ENCODE results near the gene TUBGCP2.

TUBGCP2 gene

DNA sequence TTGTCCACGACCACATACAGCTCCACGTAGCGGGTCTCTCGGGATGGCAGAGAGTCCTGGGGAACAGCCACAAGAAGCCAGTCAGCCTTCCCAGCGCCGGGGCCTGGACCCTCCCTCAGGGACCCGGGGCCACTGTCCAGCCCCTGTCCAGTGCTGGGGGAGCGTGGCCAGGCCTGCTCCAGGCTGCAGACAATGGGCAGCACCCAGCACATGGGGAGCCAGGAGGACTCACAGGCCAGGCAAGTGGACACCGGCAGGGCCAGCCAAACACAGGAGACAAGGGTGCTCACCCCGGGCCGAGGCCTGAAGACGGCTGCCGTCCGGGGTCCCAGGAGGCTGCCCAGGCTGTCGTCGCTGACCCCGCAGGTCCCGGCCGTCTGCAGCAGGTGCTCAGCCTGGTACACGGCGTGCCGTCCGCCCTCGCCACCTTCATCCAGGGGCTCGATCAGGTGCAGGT lies 35.7 kb downstream of the TUBGCP2 start:
- H3K9me3 ChIP-seq (ENCODE audit: insufficient read depth, low read length, severe bottlenecking), result no peaks in the 10 kb centered on the region
- H3K4me2 ChIP-seq (ENCODE audit: insufficient read depth, low read length), result no peak overlapping the region
- no peak for DNase-seq
- H3K9ac ChIP-seq (ENCODE audit: low read depth, low read length), result no peak overlapping the region
- ATAC-seq (ENCODE audit: insufficient read depth, low read depth), result no peak
- H2AFZ ChIP-seq (ENCODE audit: low read depth, low read length), result no peak overlapping the region
- H3K4me3 ChIP-seq (ENCODE audit: low read depth in 1 of 2, low read length in 2 of 2), result no peak overlapping the region
- TF ChIP-seq, protein P1, sequence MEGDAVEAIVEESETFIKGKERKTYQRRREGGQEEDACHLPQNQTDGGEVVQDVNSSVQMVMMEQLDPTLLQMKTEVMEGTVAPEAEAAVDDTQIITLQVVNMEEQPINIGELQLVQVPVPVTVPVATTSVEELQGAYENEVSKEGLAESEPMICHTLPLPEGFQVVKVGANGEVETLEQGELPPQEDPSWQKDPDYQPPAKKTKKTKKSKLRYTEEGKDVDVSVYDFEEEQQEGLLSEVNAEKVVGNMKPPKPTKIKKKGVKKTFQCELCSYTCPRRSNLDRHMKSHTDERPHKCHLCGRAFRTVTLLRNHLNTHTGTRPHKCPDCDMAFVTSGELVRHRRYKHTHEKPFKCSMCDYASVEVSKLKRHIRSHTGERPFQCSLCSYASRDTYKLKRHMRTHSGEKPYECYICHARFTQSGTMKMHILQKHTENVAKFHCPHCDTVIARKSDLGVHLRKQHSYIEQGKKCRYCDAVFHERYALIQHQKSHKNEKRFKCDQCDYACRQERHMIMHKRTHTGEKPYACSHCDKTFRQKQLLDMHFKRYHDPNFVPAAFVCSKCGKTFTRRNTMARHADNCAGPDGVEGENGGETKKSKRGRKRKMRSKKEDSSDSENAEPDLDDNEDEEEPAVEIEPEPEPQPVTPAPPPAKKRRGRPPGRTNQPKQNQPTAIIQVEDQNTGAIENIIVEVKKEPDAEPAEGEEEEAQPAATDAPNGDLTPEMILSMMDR (IDR thresholded peaks at IDR 0.05; ENCODE audit: borderline replicate concordance, extremely low read depth, low read length, poor library complexity, severe bottlenecking), result no peak
- no peak for TF ChIP-seq EZH2 (IDR thresholded peaks at IDR 0.05; ENCODE audit: borderline replicate concordance, low read depth, low read length, severe bottlenecking)
- H3K36me3 ChIP-seq (ENCODE audit: insufficient read depth, low read length), result peaks cover 20% of the 10 kb centered on the region
- peaks cover 2% of the 10 kb centered on the region; the same call in 1 of the 2 replicates for H4K20me1 ChIP-seq (ENCODE audit: insufficient read depth, low read length)
- no peaks in the 10 kb centered on the region for H3K27me3 ChIP-seq (ENCODE audit: insufficient read depth, low read length, poor library complexity)
- no peaks in the 10 kb centered on the region for H3K79me2 ChIP-seq (ENCODE audit: insufficient read depth, low read length)
- no peaks in the 10 kb centered on the region for H3K4me1 ChIP-seq (ENCODE audit: insufficient read depth, low read length)
- H3K27ac ChIP-seq (ENCODE audit: low read length), result no peak overlapping the region

DNA sequence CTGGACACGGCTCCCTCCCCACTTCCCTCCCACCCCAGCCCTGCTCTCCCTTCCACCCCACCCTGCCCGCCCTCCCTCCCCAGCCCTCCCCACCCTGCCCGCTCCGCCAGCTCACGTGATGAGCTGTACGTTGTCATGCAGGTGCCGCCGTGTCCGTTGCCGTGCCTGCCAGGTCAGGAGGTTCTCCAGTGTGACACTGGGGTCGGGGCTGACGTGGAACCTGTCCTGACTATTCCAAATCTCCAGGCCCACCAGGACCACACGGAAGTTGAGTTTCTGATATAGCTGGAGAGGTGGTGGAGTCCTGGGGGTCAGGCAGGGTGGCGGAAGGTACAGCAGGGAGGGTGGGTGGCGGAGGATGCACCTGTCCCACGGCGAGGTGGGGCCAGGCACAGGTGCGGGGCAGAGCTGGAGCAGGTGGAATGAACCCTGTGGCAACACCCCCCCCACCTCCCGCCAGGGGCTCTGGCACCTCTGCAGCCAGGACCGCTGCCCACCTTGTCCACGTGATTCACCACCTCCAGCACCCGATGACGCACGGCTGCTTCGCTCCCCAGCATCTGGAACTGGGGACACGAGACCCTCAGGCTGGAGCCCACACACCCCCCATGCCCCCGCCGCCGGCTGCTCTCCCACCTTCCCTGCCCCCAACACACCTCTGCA lies 36.2 kb downstream of the TUBGCP2 start:
- Histone ChIP-seq H3K27ac (ENCODE audit: low read length) (no peak overlapping the region), H3K4me2 (ENCODE audit: insufficient read depth, low read length) (no peak overlapping the region), H4K20me1 (ENCODE audit: insufficient read depth, low read length) (no peaks in the 10 kb centered on the region; the same call in 1 of the 2 replicates), H3K79me2 (ENCODE audit: insufficient read depth, low read length) (no peaks in the 10 kb centered on the region), H3K27me3 (ENCODE audit: insufficient read depth, low read length, poor library complexity) (no peaks in the 10 kb centered on the region), H3K4me3 (ENCODE audit: low read depth in 1 of 2, low read length in 2 of 2) (no peak overlapping the region), H3K9ac (ENCODE audit: low read depth, low read length) (no peak overlapping the region), H3K36me3 (ENCODE audit: insufficient read depth, low read length) (peaks cover 20% of the 10 kb centered on the region), H2AFZ (ENCODE audit: low read depth, low read length) (no peak overlapping the region), H3K9me3 (ENCODE audit: insufficient read depth, low read length, severe bottlenecking) (no peaks in the 10 kb centered on the region), H3K4me1 (ENCODE audit: insufficient read depth, low read length) (no peaks in the 10 kb centered on the region)
- DNase-seq (no peak), ATAC-seq (ENCODE audit: insufficient read depth, low read depth) (no peak)
- TF ChIP-seq, protein P1 (IDR thresholded peaks at IDR 0.05; ENCODE audit: borderline replicate concordance, extremely low read depth, low read length, poor library complexity, severe bottlenecking), result no peak
- TF ChIP-seq EZH2 (IDR thresholded peaks at IDR 0.05; ENCODE audit: borderline replicate concordance, low read depth, low read length, severe bottlenecking), result no peak

DNA sequence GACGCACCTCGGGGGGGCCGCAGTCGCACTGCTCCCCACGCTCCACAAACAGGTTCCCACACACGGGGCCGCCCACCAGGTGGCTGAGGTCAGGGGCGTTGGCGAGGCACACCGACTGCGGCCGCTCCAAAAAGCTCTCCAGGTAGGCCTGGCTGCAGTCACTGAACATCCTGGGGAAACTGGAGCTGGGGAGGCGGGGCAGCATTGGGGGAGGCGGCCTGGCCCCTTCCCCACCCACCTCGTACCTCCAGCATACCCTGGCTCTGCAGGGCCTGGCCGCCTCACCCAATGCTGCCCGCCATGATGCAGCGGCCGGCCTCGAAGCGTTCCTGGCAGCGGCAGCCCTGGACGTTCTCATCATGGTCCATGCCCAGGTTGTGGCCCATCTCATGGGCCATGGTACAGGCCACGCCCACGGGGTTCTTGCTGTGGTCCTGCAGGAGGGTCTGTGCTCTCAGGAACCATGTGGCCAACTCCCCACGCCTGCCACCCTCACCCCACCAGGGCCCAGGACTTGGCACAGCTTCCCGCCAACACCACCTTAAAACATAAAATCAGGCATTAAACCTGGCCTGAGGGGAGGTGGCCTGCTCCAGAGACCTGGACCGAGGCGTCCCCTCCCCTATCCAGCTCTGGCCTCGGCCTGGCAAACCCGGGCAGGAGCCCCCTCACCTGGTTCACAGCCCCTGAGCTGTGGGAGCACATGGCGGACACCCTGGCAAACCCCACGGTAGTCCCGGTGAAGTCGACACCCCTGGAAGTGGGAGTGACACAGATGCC lies 37.0 kb downstream of the TUBGCP2 start:
- no peak overlapping the region for H3K9ac ChIP-seq (ENCODE audit: low read depth, low read length)
- peaks cover 20% of the 10 kb centered on the region for H3K36me3 ChIP-seq (ENCODE audit: insufficient read depth, low read length)
- H3K4me1 ChIP-seq (ENCODE audit: insufficient read depth, low read length), result no peaks in the 10 kb centered on the region
- no peak overlapping the region for H3K27ac ChIP-seq (ENCODE audit: low read length)
- no peak for ATAC-seq (ENCODE audit: insufficient read depth, low read depth)
- H3K4me2 ChIP-seq (ENCODE audit: insufficient read depth, low read length), result no peak overlapping the region
- H3K4me3 ChIP-seq (ENCODE audit: low read depth in 1 of 2, low read length in 2 of 2), result no peak overlapping the region
- H4K20me1 ChIP-seq (ENCODE audit: insufficient read depth, low read length), result no peaks in the 10 kb centered on the region; the same call in 1 of the 2 replicates
- no peaks in the 10 kb centered on the region for H3K79me2 ChIP-seq (ENCODE audit: insufficient read depth, low read length)
- H3K27me3 ChIP-seq (ENCODE audit: insufficient read depth, low read length, poor library complexity), result no peaks in the 10 kb centered on the region
- no peak for DNase-seq
- no peaks in the 10 kb centered on the region for H3K9me3 ChIP-seq (ENCODE audit: insufficient read depth, low read length, severe bottlenecking)
- H2AFZ ChIP-seq (ENCODE audit: low read depth, low read length), result no peak overlapping the region
- TF ChIP-seq, protein P1 (IDR thresholded peaks at IDR 0.05; ENCODE audit: borderline replicate concordance, extremely low read depth, low read length, poor library complexity, severe bottlenecking), result no peak
- TF ChIP-seq EZH2 (IDR thresholded peaks at IDR 0.05; ENCODE audit: borderline replicate concordance, low read depth, low read length, severe bottlenecking), result no peak
